Panc1 (cell line): ENCODE data around the gene ZNF789.

Experiments used
- POLR2AphosphoS5 ChIP-seq: IDR thresholded peaks from 2 replicates; pipeline ENCODE4 v1.6.1; 2012; ENCODE audit warnings: mild to moderate bottlenecking, low read depth, low read length, moderate library complexity
- SIN3A ChIP-seq: IDR thresholded peaks from 2 replicates; pipeline ENCODE4 v1.6.1; 2012; ENCODE audit warnings: low read depth, mild to moderate bottlenecking, low read length, moderate library complexity, borderline replicate concordance; ENCODE audit not compliant: insufficient read depth
- TCF7L2 ChIP-seq: IDR thresholded peaks from 2 replicates; pipeline ENCODE4 v1.6.1; 2011; ENCODE audit warnings: mild to moderate bottlenecking, low read depth, low read length, inconsistent platforms
- TF ChIP-seq, protein P1 (sequence below): fragments of 450-650 bp; IDR thresholded peaks from 2 replicates; pipeline ENCODE4 v1.5.1; 2017; ENCODE audit warnings: mild to moderate bottlenecking
- TF ChIP-seq, protein P2 (sequence below), 2 experiments: IDR thresholded peaks; 2 replicates each; pipeline ENCODE4 v1.6.1; 2011 to 2012; ENCODE audit warnings: low read depth in 2 of 2, control low read depth in 1 of 2, low read length in 1 of 2, mild to moderate bottlenecking in 1 of 2, moderate library complexity in 1 of 2; ENCODE audit not compliant: insufficient read depth in 1 of 2

GRCh38 chr7:99485094-99485493 is 12.4 kb downstream of the ZNF789 start:
- TF ChIP-seq, protein P1, sequence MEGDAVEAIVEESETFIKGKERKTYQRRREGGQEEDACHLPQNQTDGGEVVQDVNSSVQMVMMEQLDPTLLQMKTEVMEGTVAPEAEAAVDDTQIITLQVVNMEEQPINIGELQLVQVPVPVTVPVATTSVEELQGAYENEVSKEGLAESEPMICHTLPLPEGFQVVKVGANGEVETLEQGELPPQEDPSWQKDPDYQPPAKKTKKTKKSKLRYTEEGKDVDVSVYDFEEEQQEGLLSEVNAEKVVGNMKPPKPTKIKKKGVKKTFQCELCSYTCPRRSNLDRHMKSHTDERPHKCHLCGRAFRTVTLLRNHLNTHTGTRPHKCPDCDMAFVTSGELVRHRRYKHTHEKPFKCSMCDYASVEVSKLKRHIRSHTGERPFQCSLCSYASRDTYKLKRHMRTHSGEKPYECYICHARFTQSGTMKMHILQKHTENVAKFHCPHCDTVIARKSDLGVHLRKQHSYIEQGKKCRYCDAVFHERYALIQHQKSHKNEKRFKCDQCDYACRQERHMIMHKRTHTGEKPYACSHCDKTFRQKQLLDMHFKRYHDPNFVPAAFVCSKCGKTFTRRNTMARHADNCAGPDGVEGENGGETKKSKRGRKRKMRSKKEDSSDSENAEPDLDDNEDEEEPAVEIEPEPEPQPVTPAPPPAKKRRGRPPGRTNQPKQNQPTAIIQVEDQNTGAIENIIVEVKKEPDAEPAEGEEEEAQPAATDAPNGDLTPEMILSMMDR, result no peak
- TF ChIP-seq, protein P2, sequence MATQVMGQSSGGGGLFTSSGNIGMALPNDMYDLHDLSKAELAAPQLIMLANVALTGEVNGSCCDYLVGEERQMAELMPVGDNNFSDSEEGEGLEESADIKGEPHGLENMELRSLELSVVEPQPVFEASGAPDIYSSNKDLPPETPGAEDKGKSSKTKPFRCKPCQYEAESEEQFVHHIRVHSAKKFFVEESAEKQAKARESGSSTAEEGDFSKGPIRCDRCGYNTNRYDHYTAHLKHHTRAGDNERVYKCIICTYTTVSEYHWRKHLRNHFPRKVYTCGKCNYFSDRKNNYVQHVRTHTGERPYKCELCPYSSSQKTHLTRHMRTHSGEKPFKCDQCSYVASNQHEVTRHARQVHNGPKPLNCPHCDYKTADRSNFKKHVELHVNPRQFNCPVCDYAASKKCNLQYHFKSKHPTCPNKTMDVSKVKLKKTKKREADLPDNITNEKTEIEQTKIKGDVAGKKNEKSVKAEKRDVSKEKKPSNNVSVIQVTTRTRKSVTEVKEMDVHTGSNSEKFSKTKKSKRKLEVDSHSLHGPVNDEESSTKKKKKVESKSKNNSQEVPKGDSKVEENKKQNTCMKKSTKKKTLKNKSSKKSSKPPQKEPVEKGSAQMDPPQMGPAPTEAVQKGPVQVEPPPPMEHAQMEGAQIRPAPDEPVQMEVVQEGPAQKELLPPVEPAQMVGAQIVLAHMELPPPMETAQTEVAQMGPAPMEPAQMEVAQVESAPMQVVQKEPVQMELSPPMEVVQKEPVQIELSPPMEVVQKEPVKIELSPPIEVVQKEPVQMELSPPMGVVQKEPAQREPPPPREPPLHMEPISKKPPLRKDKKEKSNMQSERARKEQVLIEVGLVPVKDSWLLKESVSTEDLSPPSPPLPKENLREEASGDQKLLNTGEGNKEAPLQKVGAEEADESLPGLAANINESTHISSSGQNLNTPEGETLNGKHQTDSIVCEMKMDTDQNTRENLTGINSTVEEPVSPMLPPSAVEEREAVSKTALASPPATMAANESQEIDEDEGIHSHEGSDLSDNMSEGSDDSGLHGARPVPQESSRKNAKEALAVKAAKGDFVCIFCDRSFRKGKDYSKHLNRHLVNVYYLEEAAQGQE (IDR thresholded peaks at IDR 0.05; ENCODE audit: insufficient read depth in 1 of 2, low read depth in 2 of 2, low read length in 1 of 2), result no peak
- TF ChIP-seq POLR2AphosphoS5 (no peak), SIN3A (no peak), TCF7L2 (no peak)
